SIG-M5 (cell line): ENCODE measurements around the gene PQBP1.

Source experiments
- DNase-seq: peaks from one replicate; lab custom pipeline; 2025; lab: John Stamatoyannopoulos, UW

The PQBP1 gene

GRCh38 chrX:48902135-48902534 is 4.4 kb downstream of the PQBP1 start:
- DNase-seq: no peak

GRCh38 chrX:48902776-48903175 is 5.0 kb downstream of the PQBP1 start:
- no peak for DNase-seq

- DNase-seq: no peak
These were observed 5.6 kb downstream of the PQBP1 start for GRCh38 chrX:48903290-48903689.

- no peak for DNase-seq
These were observed 6.5 kb downstream of the PQBP1 start for GRCh38 chrX:48904180-48904579.

GRCh38 chrX:48904626-48905025 is 6.9 kb downstream of the PQBP1 start:
- no peak for DNase-seq

DNA sequence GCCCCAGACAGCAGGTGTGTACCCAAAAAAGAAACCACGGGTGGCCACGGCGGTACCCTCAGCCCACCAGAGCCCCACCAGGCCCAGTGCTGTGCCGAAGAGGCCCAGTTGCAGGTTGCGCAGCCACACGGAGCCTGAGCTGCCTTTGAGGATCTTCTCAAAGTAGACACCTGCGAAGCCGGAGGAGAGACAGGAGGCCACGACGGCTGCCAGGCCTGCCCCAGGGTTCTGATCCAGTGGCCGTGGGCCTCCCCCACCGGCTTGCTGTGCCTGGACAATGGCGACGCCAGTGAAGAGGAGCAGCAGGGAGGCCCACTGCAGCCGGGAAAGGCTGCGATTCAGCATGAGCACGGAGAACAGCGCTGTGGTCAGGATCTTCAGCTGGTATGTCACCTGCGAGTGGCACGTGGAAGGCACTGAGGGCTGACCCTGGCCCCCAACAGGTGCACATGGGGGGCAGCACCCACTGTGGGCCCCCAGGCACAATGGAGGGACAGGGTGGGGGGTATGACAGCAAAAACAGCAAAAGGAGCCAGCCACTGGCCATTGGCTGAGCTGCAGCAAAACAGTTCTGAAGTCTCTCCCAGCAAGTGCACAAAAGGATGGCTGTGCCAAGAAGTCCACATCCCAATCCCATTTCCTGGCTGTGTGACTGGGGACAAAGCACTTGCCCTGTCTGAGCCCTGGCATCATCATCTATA is 7.5 kb downstream of the PQBP1 start:
- DNase-seq: no peak

DNA sequence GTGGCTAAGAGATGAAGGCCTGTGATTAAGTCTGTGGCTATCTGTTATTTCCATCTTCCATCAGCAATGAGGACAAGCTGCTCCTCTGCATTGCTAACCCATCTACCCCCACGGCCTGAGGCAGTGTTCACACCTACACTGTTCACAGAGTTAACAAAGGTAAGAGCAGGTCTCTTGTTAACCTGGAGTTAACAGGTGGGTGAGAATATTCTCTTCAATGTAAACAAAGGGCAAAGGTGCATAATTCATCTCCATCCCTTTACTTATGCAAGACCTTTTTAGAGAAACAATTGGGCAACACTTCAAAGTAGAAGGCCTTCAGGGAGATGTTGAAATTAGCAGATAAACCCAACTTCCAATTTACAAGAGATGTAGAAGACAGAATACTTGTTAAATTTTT is 10.9 kb downstream of the PQBP1 start:
- no peak for DNase-seq

- no peak for DNase-seq
These were observed 12.1 kb downstream of the PQBP1 start for GRCh38 chrX:48909703-48910294.

- no peak for DNase-seq
These were observed 13.2 kb downstream of the PQBP1 start for GRCh38 chrX:48910926-48911411.

GRCh38 chrX:48911412-48912182 is 13.9 kb downstream of the PQBP1 start, which contains the start of gene SLC35A2:
TSS of gene SLC35A2 (minus strand) at chrX:48911646. CDS start at chrX:48911636, 10 bp downstream.
- peak; percentile 7 for DNase-seq

DNA sequence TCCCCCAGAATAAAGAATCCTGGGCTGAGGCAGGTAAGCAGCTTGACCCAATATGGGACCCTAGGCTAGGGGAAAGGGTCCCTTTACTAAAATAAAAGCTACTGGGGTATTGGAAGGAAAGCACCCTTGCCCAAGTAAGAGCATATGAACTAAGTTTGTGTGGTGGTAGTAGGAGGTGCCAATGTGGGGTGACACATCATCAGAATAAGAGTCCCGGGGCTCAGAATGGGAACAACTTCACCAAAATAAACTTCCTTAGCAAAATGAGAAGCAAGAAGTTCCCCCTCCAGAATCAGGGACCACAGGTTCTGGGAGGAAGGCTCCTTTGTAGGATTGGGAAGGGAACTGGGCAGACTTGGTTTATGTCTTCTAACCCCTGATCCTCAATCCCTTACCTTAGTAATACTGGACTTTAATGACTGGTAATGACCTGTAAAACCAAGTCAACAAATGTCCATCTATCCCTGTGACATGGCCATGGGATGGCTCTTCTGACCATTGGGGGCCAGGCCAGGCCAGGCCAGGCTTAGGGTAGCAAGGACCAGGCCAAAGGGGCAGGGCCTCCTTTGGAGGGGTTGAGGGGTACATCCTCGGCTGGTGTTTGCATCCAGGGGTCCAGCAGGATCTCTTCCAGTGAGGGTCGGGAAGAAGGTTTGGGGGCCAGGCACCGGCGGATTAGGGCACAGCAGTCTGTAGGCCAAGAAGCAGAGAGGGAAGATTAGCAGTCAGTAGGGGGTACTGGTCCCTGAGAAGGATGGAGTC is 16.1 kb downstream of the PQBP1 start:
- DNase-seq: no peak

- DNase-seq: no peak
These were observed 17.1 kb downstream of the PQBP1 start for GRCh38 chrX:48914593-48915493.

- DNase-seq: peak; percentile 43
These were observed 19.6 kb downstream of the PQBP1 start for GRCh38 chrX:48917139-48918001.

DNA sequence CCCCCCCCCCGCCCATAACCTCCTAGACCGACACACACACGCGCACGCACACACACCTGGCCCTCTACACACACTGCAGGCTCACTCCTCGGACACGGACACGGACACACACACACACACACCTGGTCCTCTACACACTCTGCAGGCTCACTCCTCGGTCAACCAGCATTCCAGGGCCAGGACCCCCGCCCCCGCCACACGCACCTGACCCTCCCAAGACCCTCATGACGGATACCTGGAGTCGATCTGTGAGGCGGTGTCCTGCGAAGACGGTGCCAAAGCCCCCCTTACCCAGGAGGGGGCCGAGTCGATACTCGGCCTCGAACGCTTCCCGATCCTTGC is 20.5 kb downstream of the PQBP1 start:
- DNase-seq: no peak

GRCh38 chrX:48918643-48919340 is 21.1 kb downstream of the PQBP1 start, which contains the start of gene PIM2:
TSS of gene PIM2 (minus strand) at chrX:48919024. CDS start at chrX:48918834, 190 bp downstream.
- peak; percentile 85 for DNase-seq

GRCh38 chrX:48919360-48919841 is 21.7 kb downstream of the PQBP1 start:
- no peak for DNase-seq

DNA sequence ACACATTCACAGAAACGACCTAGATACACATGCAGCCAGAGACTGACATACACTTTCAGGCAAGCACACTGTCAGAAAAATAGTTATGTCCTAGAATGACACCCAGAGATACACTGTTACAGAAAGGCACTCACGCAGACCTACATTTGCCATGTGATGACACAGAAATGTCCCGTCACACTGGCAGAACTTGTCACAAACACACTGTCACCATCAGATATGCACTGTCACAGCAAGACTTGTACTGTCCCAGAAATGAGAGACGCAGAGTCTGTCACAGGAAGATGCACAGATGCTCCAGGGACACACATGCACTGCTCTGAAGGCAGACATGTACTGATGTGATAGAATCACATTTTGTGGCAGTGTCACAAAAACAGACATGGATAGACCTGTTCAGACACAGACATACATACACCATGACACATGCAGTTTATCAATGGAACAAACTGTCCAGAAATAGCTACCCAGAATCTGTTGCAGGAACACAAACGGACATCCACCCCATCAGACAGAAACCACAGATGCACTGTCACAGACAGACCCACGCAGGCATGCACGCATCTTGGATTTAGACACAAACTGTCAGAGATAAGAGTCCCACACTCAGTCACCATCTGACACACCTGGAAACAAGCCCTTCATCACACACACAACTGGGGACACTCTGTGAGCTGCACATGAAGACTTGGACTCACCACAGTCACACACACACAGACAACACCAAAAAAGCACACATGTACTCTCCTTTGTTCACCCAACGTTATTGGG is 22.4 kb downstream of the PQBP1 start:
- no peak for DNase-seq

DNA sequence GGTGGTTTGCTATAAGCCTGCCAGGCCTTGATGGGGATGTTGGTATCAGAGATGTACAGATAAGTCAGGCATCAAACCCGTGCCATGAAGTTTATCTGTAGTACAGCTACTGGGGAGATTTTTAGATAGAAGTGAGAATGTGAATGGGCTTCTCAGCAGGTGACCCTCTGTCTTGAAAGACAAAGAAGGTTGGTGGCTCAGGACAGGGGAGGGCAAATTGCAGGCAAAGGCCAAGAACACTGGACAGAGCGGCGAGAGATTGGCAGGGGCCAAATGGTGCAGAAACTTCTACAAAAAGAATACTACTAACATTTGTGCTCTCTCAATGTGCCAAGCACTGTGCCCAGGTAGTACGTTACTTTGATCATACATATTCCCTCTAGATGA is 23.0 kb downstream of the PQBP1 start:
- no peak for DNase-seq

GRCh38 chrX:48923771-48924170 is 26.0 kb downstream of the PQBP1 start:
- DNase-seq: no peak
